ENCODE results near the gene TBCA.

The TBCA gene

GRCh38 chr5:77662635-77663034 is 113.5 kb downstream of the TBCA start:
- no peak overlapping the region for H3K4me3 ChIP-seq (ENCODE audit: low read length)
- H3K4me1 ChIP-seq (ENCODE audit: control insufficient read depth, low read length): no peaks in the 10 kb centered on the region
- no peak overlapping the region for H3K27ac ChIP-seq (ENCODE audit: low read depth, low read length)
- H3K36me3 ChIP-seq (ENCODE audit: control insufficient read depth, low read length): no peaks in the 10 kb centered on the region
- H3K9me2 ChIP-seq (replicated peaks; ENCODE audit: control insufficient read depth, low read length): no peaks in the 10 kb centered on the region
- TF ChIP-seq EZH2phosphoT487 (IDR thresholded peaks at IDR 0.05; ENCODE audit: borderline replicate concordance, low read length) (no peak), CTCF (IDR thresholded peaks at IDR 0.05; ENCODE audit: low read depth, low read length, poor library complexity, severe bottlenecking) (no peak)
- 0 out of 2 replicates have a peak, but pooled peaks cover 2% of the 10 kb centered on the region for H3K27me3 ChIP-seq (ENCODE audit: control insufficient read depth, low read length)
- H3K79me2 ChIP-seq (ENCODE audit: control insufficient read depth, low read length): no peaks in the 10 kb centered on the region
- no peaks in the 10 kb centered on the region for H3F3A ChIP-seq (ENCODE audit: control insufficient read depth, insufficient read depth)
- no peaks in the 10 kb centered on the region for H3K9me3 ChIP-seq (ENCODE audit: control insufficient read depth, insufficient read depth, low read length)
- H3K4me2 ChIP-seq (ENCODE audit: low read length): no peak overlapping the region
- no peaks in the 10 kb centered on the region for H4K20me1 ChIP-seq (ENCODE audit: control insufficient read depth, insufficient read depth, low read depth, low read length)

GRCh38 chr5:77658662-77659061 is 117.5 kb downstream of the TBCA start:
- no peak overlapping the region for H3K4me3 ChIP-seq (ENCODE audit: low read length)
- no peak overlapping the region for H3K27ac ChIP-seq (ENCODE audit: low read depth, low read length)
- no peak for TF ChIP-seq CTCF (IDR thresholded peaks at IDR 0.05; ENCODE audit: low read depth, low read length, poor library complexity, severe bottlenecking)
- TF ChIP-seq EZH2phosphoT487 (IDR thresholded peaks at IDR 0.05; ENCODE audit: borderline replicate concordance, low read length): no peak
- no peaks in the 10 kb centered on the region for H3K79me2 ChIP-seq (ENCODE audit: control insufficient read depth, low read length)
- no peaks in the 10 kb centered on the region for H3K36me3 ChIP-seq (ENCODE audit: control insufficient read depth, low read length)
- no peak overlapping the region for H3K4me2 ChIP-seq (ENCODE audit: low read length)
- no peaks in the 10 kb centered on the region for H3K9me3 ChIP-seq (ENCODE audit: control insufficient read depth, insufficient read depth, low read length)
- H3K9me2 ChIP-seq (replicated peaks; ENCODE audit: control insufficient read depth, low read length): no peaks in the 10 kb centered on the region
- no peaks in the 10 kb centered on the region for H4K20me1 ChIP-seq (ENCODE audit: control insufficient read depth, insufficient read depth, low read depth, low read length)
- H3K27me3 ChIP-seq (ENCODE audit: control insufficient read depth, low read length): 0 out of 2 replicates have a peak, but pooled peaks cover 2% of the 10 kb centered on the region
- no peaks in the 10 kb centered on the region for H3K4me1 ChIP-seq (ENCODE audit: control insufficient read depth, low read length)
- no peaks in the 10 kb centered on the region for H3F3A ChIP-seq (ENCODE audit: control insufficient read depth, insufficient read depth)

- Histone ChIP-seq H3K4me2 (ENCODE audit: low read length) (no peak overlapping the region), H3K4me3 (ENCODE audit: low read length) (no peak overlapping the region), H3K36me3 (ENCODE audit: control insufficient read depth, low read length) (no peaks in the 10 kb centered on the region), H4K20me1 (ENCODE audit: control insufficient read depth, insufficient read depth, low read depth, low read length) (no peaks in the 10 kb centered on the region), H3F3A (ENCODE audit: control insufficient read depth, insufficient read depth) (no peaks in the 10 kb centered on the region), H3K9me2 (replicated peaks; ENCODE audit: control insufficient read depth, low read length) (no peaks in the 10 kb centered on the region), H3K9me3 (ENCODE audit: control insufficient read depth, insufficient read depth, low read length) (no peaks in the 10 kb centered on the region), H3K4me1 (ENCODE audit: control insufficient read depth, low read length) (no peaks in the 10 kb centered on the region), H3K79me2 (ENCODE audit: control insufficient read depth, low read length) (no peaks in the 10 kb centered on the region), H3K27me3 (ENCODE audit: control insufficient read depth, low read length) (peaks cover 3% of the 10 kb centered on the region), H3K27ac (ENCODE audit: low read depth, low read length) (no peak overlapping the region)
- TF ChIP-seq EZH2phosphoT487 (IDR thresholded peaks at IDR 0.05; ENCODE audit: borderline replicate concordance, low read length) (no peak), CTCF (IDR thresholded peaks at IDR 0.05; ENCODE audit: low read depth, low read length, poor library complexity, severe bottlenecking) (no peak)
Observed at GRCh38 chr5:77651343-77651742, 124.8 kb downstream of the TBCA start.

GRCh38 chr5:77650686-77651085 is 125.5 kb downstream of the TBCA start:
- no peak overlapping the region for H3K4me3 ChIP-seq (ENCODE audit: low read length)
- H3K4me1 ChIP-seq (ENCODE audit: control insufficient read depth, low read length): no peaks in the 10 kb centered on the region
- no peaks in the 10 kb centered on the region for H3K9me3 ChIP-seq (ENCODE audit: control insufficient read depth, insufficient read depth, low read length)
- peaks cover 10% of the 10 kb centered on the region for H3K27me3 ChIP-seq (ENCODE audit: control insufficient read depth, low read length)
- no peak overlapping the region for H3K27ac ChIP-seq (ENCODE audit: low read depth, low read length)
- no peaks in the 10 kb centered on the region for H3K9me2 ChIP-seq (replicated peaks; ENCODE audit: control insufficient read depth, low read length)
- no peaks in the 10 kb centered on the region for H3K36me3 ChIP-seq (ENCODE audit: control insufficient read depth, low read length)
- H4K20me1 ChIP-seq (ENCODE audit: control insufficient read depth, insufficient read depth, low read depth, low read length): no peaks in the 10 kb centered on the region
- H3F3A ChIP-seq (ENCODE audit: control insufficient read depth, insufficient read depth): no peaks in the 10 kb centered on the region
- no peaks in the 10 kb centered on the region for H3K79me2 ChIP-seq (ENCODE audit: control insufficient read depth, low read length)
- TF ChIP-seq CTCF (IDR thresholded peaks at IDR 0.05; ENCODE audit: low read depth, low read length, poor library complexity, severe bottlenecking) (no peak), EZH2phosphoT487 (IDR thresholded peaks at IDR 0.05; ENCODE audit: borderline replicate concordance, low read length) (no peak)
- no peak overlapping the region for H3K4me2 ChIP-seq (ENCODE audit: low read length)
